ENCODE data around the gene SPDYE4.

- TF ChIP-seq CTCF (IDR thresholded peaks at IDR 0.05) (no peak), ZFX (IDR thresholded peaks at IDR 0.05; ENCODE audit: borderline replicate concordance) (no peak)
Measured at GRCh38 chr17:8703001-8703400, 55.3 kb downstream of the SPDYE4 start.

Measured in 22Rv1 (cell line).